HG03439 (cell line): Measurements from ENCODE around the gene ADGRG2.

Experiments
- ATAC-seq: cut with Tn5 transposase; IDR thresholded peaks from one replicate; pipeline ENCODE4 v1.9.1; 2021; ENCODE audit warnings: mild to moderate bottlenecking, moderate library complexity; ENCODE audit not compliant: unreplicated experiment

The ADGRG2 gene

GRCh38 chrX:19121898-19122640 is at the start of gene ADGRG2:
Gene ADGRG2 (minus strand): TSS chrX:19122468. CDS start chrX:19068834, 53,634 bp downstream.
- no peak for ATAC-seq

DNA sequence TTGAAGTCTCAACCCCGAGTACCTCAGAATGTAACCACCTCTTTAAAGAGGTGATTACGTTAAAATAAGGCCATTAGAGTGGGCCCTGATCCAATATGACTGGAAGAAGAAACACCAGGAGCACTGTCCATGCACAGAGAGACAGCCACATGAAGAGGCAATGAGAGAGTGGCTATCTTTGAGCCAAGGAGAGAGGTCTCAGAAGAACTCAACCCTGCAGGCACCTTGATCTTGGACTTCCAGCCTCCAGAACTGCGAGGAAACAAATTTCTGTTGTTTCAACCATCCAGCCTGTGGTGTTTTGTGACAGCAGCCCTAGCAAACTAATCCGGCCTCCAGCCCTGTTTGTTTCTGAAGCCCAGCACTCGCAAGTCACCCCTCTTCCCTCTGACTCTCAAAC is 46.3 kb upstream of the ADGRG2 start:
- ATAC-seq = no peak

DNA sequence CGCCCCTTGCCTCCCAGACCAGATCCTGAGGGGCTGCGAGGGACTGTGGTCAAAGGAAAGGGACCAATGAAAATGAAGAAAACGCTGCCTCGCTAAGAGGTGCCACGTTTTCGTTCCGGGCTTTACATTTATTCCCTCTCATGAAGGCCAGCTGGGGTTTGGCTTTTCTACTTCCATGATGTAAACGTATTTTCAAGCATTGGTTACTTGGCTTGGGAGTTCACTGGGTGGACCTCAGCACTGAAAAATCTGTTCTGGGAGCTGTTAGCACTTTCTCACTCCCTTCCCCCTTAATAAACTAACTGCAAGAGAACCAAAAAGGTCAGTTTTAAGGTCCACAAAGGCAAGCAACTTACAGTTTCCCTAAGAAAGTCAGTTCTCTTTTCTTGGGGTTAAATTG is 40.6 kb upstream of the ADGRG2 start:
- ATAC-seq = no peak

DNA sequence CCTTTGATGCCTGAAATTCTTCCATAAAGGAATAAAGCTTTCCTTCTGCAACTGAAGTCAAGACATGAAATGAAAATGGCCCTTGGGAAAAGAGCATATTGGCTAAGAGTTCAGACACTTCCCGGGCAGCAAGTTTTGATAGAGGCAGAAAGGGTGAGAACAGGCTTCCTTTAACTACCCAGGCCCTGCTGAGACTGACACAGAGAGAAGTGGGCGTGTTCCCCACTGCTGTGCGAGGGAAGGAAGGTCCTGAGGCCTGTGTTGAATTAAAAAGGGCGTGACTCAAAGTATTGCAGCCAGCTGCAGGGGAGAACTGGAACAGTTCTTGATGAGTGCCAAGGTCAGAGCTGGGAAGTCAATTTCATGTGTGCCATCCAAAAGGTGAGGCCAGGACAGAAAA is 33.9 kb upstream of the ADGRG2 start:
- no peak for ATAC-seq

DNA sequence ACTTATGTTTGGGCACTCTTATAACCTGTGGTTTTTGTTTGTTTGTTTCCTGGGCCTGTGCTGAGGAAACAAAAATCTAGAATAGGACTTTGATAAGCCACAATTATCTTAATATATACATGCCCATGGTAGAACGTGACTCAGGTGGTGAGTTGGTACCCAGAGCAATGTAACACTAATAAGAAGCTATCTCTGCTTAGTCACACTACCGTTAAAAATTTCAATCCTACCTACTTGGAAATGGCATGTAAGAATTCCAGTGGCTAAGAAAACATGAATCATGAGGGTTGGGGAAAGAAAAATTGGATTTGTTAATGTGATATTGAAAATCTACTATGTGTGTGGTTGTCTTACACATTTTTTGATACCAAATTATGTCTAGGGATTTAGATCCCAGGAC is 30.5 kb upstream of the ADGRG2 start:
- no peak for ATAC-seq

GRCh38 chrX:19137067-19137466 is 14.8 kb upstream of the ADGRG2 start:
- ATAC-seq = no peak

DNA sequence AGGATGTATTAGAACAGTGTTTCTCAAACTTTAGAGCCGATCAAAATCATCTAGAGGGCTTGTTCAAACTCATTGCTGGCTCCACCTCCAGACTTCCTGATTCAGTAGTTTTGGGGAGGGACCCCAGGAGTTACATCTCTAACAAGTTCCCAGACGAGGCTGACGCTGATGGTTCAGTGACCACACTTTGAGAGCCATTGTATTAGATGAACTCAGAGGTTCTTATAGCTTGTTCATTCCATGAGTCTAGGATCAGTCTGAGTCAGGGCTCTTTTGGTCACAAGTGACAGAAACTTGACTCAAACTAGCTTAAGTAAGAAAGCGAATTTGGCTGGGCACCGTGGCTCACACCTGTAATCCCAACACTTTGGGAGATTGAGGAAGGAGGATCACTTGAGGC is 11.5 kb upstream of the ADGRG2 start:
- ATAC-seq = no peak

DNA sequence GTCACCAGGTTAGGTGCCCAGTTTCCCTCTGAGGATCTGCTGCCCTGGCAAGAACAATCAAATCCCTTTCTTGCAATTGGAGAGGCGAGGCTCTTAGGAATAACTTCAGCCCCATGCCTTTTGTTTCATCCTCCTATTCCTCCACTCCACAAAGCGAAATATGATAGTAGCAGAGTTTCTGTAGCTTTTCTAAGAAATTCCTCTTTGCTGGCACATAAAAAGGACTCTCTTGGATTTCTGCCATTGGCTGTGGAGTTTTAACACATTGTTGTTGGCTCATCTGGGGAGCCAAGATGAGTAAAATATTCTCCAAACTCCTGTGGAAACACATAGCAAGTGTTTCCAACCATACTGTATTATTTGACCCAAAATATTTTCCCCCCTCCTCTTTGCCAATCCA is 11.0 kb upstream of the ADGRG2 start:
- no peak for ATAC-seq

- no peak for ATAC-seq
Observed at GRCh38 chrX:19130628-19131027, 8.4 kb upstream of the ADGRG2 start.

GRCh38 chrX:19129694-19130093 is 7.4 kb upstream of the ADGRG2 start:
- ATAC-seq = no peak

GRCh38 chrX:19127649-19128168 is 5.4 kb upstream of the ADGRG2 start:
- ATAC-seq = no peak

DNA sequence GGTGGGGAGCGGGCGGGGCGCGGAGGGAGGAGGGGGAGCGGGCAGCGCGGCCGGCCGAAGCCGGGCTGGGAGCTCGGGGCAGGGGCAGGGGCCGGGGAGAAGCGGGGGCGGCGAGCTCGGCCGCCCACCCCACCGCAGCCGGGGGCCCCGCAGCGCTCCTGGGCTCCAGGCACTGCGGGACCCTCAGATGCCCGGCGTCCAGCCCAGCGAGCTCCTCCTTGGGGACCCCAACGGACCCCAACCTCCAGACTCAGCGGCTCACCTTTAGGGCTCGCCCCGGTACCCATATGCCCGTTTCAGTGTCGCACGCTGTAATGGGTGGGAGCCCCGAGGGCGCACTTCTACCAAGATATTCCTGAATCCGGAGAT is 357 bp upstream of the ADGRG2 start:
- ATAC-seq = no peak

GRCh38 chrX:19121466-19121865 is 802 bp downstream of the ADGRG2 start:
- ATAC-seq = no peak

GRCh38 chrX:19110642-19111041 is 11.6 kb downstream of the ADGRG2 start:
- ATAC-seq = no peak

- no peak for ATAC-seq
Observed at GRCh38 chrX:19107035-19107434, 15.2 kb downstream of the ADGRG2 start.

DNA sequence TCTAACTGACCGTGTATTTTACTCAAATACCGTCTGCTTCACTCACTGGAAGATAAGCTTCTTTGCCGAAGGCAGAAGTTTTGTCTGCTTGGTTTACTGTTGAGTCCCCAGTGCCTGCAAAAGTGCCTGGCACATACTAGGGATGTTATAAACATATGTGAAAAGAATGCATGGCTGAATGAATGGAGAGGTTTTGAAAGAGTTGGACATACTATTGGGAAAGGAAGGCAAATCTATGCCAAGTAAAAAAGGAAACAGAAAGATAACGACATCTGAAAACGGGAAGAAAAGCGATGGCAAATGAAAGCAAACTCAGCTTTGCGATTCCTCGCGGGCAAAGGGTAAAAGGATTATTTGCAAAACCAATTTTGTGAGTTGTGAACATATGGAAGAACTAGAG is 21.7 kb downstream of the ADGRG2 start:
- ATAC-seq = no peak

DNA sequence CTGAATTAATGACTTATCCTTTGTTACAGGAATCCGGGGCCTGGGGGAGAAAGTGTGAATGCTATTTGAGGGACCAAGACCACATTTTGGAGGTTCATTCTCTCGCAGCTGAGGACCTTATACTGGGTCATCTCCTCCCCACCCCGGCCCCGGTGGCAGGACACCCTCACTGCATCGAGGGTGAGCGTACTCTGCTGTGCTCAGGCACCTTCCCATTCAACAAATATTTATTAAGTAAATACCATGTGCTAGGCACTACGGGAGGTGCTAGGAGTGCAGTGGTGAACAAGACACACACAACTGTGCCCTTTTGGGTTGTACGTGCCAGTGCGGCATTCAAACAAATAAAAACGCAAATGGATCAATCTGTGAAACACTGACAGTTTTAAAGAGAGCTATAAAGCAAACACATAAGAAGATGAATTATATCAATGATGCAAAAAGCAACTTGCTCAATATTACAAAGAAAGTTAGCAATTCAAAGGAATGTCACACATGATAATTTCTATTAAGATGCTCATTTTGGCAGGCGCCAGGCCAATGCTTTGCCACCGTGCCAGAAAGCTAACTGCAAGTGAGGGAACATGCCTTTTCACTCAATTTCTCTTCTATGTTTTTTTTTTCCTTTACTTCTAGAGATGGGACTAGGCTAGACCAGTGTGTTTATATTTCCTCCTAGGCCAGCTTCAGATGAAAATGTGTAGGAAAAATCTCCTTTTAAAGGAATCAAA is 24.6 kb downstream of the ADGRG2 start:
- no peak for ATAC-seq

DNA sequence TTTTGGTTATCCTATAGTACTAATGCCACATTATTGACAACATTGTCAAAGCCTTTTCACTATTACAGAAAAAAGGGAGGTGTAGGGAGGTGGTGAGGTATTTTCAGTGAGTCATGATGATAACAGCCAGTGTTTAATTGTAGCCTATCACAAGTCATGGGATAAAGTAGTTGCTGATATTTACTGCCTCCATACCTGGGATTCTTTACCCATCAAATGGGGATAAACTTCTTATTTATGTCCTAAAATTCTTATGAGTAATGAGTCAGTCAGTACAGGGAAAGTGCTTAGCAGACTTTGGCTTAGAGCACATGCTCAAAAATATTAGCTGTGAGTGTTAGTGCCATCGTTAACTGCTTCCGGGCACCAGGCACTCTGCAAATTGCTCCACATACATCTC is 25.7 kb downstream of the ADGRG2 start:
- no peak for ATAC-seq

DNA sequence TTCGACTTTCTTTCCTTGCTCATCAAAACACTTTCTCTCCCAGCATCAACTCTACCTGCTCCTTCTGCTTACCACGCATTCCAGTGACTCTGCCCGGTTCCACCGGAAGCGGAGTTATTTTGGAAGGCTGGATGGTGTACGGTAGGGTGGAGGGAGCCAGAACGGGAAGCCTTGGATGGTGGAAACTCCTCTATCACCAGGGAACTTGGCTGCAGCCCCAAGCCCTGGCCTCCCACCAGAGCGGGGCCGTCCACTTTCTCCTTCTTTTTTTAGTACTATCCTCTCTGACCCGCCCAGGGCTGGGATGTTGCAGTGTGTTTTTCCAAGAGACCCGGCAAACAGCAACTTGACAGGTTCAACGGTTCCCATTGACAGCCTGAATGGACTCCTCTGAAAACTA is 27.6 kb downstream of the ADGRG2 start:
- no peak for ATAC-seq

DNA sequence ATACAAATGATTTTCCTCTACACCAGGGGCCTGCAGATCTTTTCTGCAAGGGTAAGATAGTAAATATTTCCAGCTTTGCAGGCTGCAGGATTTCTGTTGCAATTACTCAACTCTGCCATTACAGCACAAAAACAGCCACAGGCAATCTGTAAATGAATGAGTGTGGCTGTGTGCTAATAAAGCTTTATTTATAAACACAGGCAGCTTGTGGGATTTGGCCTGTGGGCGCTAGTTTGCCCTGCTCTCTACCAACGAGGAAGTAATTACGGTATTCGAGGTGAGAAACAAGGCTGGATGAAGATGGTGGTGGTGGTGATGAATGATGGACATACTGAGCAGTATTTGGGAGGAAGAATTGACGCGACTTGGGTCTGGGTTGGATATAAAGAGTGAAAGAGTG is 30.7 kb downstream of the ADGRG2 start:
- ATAC-seq = no peak

- no peak for ATAC-seq
Observed at GRCh38 chrX:19089555-19090040, 32.7 kb downstream of the ADGRG2 start.

- ATAC-seq = no peak
Observed at GRCh38 chrX:19086102-19086772, 36.0 kb downstream of the ADGRG2 start.
